ENCODE measurements around the gene SNRPB2.

DNA sequence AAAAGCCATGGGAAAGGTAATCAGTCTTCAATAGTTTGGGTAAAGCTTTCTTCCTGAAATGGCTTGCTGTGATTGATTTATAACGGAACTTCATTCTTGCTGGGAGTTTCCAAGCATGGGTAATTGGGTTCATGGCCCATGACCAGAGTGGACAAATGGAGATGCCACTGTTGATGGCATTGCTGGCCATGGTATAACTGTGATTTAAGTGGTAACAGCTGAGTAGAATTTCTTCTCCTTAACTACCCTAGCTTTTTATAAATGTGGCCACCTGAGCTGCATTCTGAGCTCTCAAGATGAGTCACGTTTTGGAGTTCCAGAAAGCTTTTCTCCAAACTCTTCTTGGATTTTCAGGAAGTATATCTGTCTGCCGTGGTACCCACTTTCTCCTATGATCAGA, 39.9 kb upstream of the SNRPB2 start:
- TF ChIP-seq, protein P1, sequence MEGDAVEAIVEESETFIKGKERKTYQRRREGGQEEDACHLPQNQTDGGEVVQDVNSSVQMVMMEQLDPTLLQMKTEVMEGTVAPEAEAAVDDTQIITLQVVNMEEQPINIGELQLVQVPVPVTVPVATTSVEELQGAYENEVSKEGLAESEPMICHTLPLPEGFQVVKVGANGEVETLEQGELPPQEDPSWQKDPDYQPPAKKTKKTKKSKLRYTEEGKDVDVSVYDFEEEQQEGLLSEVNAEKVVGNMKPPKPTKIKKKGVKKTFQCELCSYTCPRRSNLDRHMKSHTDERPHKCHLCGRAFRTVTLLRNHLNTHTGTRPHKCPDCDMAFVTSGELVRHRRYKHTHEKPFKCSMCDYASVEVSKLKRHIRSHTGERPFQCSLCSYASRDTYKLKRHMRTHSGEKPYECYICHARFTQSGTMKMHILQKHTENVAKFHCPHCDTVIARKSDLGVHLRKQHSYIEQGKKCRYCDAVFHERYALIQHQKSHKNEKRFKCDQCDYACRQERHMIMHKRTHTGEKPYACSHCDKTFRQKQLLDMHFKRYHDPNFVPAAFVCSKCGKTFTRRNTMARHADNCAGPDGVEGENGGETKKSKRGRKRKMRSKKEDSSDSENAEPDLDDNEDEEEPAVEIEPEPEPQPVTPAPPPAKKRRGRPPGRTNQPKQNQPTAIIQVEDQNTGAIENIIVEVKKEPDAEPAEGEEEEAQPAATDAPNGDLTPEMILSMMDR (IDR thresholded peaks at IDR 0.05) = no peak
- no peak for TF ChIP-seq POLR2A (IDR thresholded peaks at IDR 0.05)
